ENCODE data around the gene SIRT1. TPM values are rescaled to one million over a fixed set of nuclear protein-coding genes. Genes with fewer than 3 reads are reported as not detected.

SIRT1 gene
- total and polyA plus RNA-seq, 3 experiments from 2014 or later = 20.1 to 26.5 (median 24.8) TPM

DNA sequence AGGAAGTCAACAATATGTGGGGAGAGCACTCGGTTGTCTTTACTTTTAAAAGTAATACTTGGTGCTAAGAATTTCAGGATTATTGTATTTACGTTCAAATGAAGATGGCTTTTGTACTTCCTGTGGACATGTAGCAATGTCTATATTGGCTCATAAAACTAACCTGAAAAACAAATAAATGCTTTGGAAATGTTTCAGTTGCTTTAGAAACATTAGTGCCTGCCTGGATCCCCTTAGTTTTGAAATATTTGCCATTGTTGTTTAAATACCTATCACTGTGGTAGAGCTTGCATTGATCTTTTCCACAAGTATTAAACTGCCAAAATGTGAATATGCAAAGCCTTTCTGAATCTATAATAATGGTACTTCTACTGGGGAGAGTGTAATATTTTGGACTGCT is 32.7 kb downstream of the SIRT1 start:
- H3K9me3 ChIP-seq (ENCODE audit: low read length) = no peaks in the 10 kb centered on the region
- Mint-ChIP-seq H3K4me1 (peaks cover 18 to 30% (median 22%) of the 10 kb centered on the region in 3 donors), H3K27ac (peak overlapping the region in 2 of 8 donors; percentile 0 to 7), H3K27me3 (no peaks in the 10 kb centered on the region), H3K9me3 (no peaks in the 10 kb centered on the region), H3K36me3 (peaks cover 9 to 59% (median 18%) of the 10 kb centered on the region in 3 donors), H3K4me3 (no peak overlapping the region)
- CTCF ChIA-PET = no interaction called here
- no peaks in the 10 kb centered on the region for H3K27me3 ChIP-seq (ENCODE audit: insufficient read depth, low read length, poor library complexity, severe bottlenecking)
- DNase-seq = no peak
- no peaks in the 10 kb centered on the region for H3K4me1 ChIP-seq (ENCODE audit: insufficient read depth, low read length)
- no peak overlapping the region for H3K4me3 ChIP-seq (ENCODE audit: low read length)
- H3K27ac ChIP-seq (ENCODE audit: low read depth, low read length) = no peak overlapping the region
- H3K36me3 ChIP-seq (ENCODE audit: insufficient read depth, low read length) = peaks cover 27% of the 10 kb centered on the region
- POLR2A ChIA-PET = interaction anchor here (0.6 kb wide), 1 partner anchor 415 kb away, joined by 8 read pairs; the partner anchor contains the start of gene HNRNPH3

DNA sequence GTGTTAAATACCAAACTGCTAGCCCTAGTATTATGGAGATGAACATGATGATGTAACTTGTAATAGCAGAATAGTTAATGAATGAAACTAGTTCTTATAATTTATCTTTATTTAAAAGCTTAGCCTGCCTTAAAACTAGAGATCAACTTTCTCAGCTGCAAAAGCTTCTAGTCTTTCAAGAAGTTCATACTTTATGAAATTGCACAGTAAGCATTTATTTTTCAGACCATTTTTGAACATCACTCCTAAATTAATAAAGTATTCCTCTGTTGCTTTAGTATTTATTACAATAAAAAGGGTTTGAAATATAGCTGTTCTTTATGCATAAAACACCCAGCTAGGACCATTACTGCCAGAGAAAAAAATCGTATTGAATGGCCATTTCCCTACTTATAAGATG is 33.2 kb downstream of the SIRT1 start:
- H3K9me3 ChIP-seq (ENCODE audit: low read length) = no peaks in the 10 kb centered on the region

DNA sequence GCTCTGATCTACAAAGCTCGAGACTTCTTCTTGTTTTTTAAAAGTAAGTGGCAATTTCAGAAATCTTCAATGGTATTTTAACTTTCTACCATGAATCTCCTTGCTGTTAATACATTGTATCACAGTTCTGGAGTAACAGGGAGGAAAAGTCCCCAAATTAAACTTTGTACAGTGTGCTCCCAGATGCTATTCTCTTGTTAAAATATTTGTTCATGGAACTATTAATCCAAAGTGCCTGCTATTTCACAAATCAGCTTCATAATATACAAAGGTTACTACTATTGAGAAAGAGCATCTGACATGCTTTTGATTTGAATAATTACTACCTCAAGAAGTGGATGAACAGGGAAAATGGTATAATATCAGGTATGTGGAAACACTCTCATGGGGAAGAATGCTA is 36.6 kb downstream of the SIRT1 start:
- Histone ChIP-seq H3K27ac (ENCODE audit: low read depth, low read length) (no peak overlapping the region), H3K36me3 (ENCODE audit: insufficient read depth, low read length) (peaks cover 19% of the 10 kb centered on the region), H3K9me3 (ENCODE audit: low read length) (no peaks in the 10 kb centered on the region), H3K27me3 (ENCODE audit: insufficient read depth, low read length, poor library complexity, severe bottlenecking) (no peaks in the 10 kb centered on the region), H3K4me1 (ENCODE audit: insufficient read depth, low read length) (no peaks in the 10 kb centered on the region), H3K4me3 (ENCODE audit: low read length) (no peak overlapping the region)
- Mint-ChIP-seq H3K4me1 (peaks cover 1 to 11% (median 11%) of the 10 kb centered on the region in 3 donors), H3K4me3 (no peak overlapping the region), H3K27me3 (no peaks in the 10 kb centered on the region), H3K27ac (peak overlapping the region in 5 of 8 donors; percentile 6 to 76 (median 46)), H3K9me3 (no peaks in the 10 kb centered on the region), H3K36me3 (peaks cover 0 to 65% (median 14%) of the 10 kb centered on the region in 3 donors)
- POLR2A ChIA-PET = no interaction called here
- no peak for DNase-seq
- CTCF ChIA-PET = interaction anchor here (1.5 kb wide), 1 partner anchor 15 kb away, joined by 3 read pairs; no protein-coding TSS in a partner anchor

More for the DNA sequence above, 33.2 kb downstream of the SIRT1 start:
- no peaks in the 10 kb centered on the region for H3K27me3 Mint-ChIP-seq
- no peaks in the 10 kb centered on the region for H3K9me3 Mint-ChIP-seq
- POLR2A ChIA-PET = no interaction called here
- no peak for DNase-seq
- Histone ChIP-seq H3K27me3 (ENCODE audit: insufficient read depth, low read length, poor library complexity, severe bottlenecking) (no peaks in the 10 kb centered on the region), H3K36me3 (ENCODE audit: insufficient read depth, low read length) (peaks cover 22% of the 10 kb centered on the region), H3K4me1 (ENCODE audit: insufficient read depth, low read length) (no peaks in the 10 kb centered on the region), H3K4me3 (ENCODE audit: low read length) (no peak overlapping the region), H3K27ac (ENCODE audit: low read depth, low read length) (no peak overlapping the region)
- H3K36me3 Mint-ChIP-seq = peaks cover 5 to 58% (median 16%) of the 10 kb centered on the region in 3 donors
- no peak overlapping the region for H3K4me3 Mint-ChIP-seq
- CTCF ChIA-PET = no interaction called here
- H3K27ac Mint-ChIP-seq = peak overlapping the region in 1 of 8 donors; percentile 7
- peaks cover 15 to 25% (median 17%) of the 10 kb centered on the region in 3 donors for H3K4me1 Mint-ChIP-seq

DNA sequence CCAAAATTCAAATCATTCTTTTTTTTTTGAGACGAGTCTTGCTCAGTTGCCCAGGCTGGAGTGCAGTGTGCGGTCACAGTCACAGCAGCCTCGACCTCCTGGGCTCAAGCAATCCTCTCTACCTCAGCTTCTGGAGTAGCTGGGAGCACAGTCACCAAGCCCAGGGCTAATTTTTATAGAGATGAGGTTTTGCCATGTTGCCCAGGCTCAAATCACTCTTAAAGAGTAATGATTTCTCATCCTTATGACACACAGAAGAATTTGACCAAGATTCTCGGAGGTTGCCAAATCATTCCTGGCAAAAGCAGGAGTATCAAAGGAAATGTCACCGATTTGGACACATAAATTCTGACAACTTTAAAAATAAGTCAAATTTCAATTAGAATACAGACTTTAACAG is 39.1 kb downstream of the SIRT1 start:
- Mint-ChIP-seq H3K27ac (peak overlapping the region in 2 of 8 donors; percentile 6 to 75), H3K4me3 (no peak overlapping the region), H3K4me1 (peaks cover 0 to 3% (median 2%) of the 10 kb centered on the region in 3 donors), H3K36me3 (peaks cover 4 to 68% (median 18%) of the 10 kb centered on the region in 3 donors), H3K27me3 (no peaks in the 10 kb centered on the region), H3K9me3 (no peaks in the 10 kb centered on the region)
- no peak overlapping the region for H3K4me3 ChIP-seq (ENCODE audit: low read length)
- ChIA-PET CTCF (no interaction called here), POLR2A (no interaction called here)
- no peaks in the 10 kb centered on the region for H3K9me3 ChIP-seq (ENCODE audit: low read length)
- no peaks in the 10 kb centered on the region for H3K4me1 ChIP-seq (ENCODE audit: insufficient read depth, low read length)
- H3K27me3 ChIP-seq (ENCODE audit: insufficient read depth, low read length, poor library complexity, severe bottlenecking) = no peaks in the 10 kb centered on the region
- no peak overlapping the region for H3K27ac ChIP-seq (ENCODE audit: low read depth, low read length)
- peaks cover 14% of the 10 kb centered on the region for H3K36me3 ChIP-seq (ENCODE audit: insufficient read depth, low read length)
- DNase-seq = no peak

DNA sequence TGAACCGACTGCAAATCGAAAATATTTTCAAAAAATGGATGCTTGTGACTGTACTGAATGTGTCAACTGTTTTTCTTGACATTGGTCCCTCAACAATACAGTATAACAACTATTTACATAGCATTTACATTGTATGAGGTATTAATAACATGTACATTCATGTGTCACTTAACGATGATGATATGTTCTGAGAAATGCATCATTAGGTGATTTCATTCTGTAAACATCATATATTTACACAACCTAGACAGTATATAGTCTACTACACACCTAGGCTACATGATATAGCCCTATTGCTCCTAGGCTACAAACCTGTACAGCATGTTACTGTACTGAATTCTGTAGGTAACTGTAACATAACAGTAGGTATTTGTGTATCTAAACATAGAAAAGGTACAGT is 39.7 kb downstream of the SIRT1 start:
- Mint-ChIP-seq H3K4me3 (no peak overlapping the region), H3K27me3 (no peaks in the 10 kb centered on the region), H3K36me3 (peaks cover 4 to 70% (median 17%) of the 10 kb centered on the region in 3 donors), H3K9me3 (no peaks in the 10 kb centered on the region), H3K27ac (no peak overlapping the region), H3K4me1 (peaks cover 0 to 3% (median 2%) of the 10 kb centered on the region in 3 donors)
- Histone ChIP-seq H3K4me3 (ENCODE audit: low read length) (no peak overlapping the region), H3K36me3 (ENCODE audit: insufficient read depth, low read length) (peaks cover 14% of the 10 kb centered on the region), H3K27ac (ENCODE audit: low read depth, low read length) (no peak overlapping the region), H3K9me3 (ENCODE audit: low read length) (no peaks in the 10 kb centered on the region), H3K27me3 (ENCODE audit: insufficient read depth, low read length, poor library complexity, severe bottlenecking) (no peaks in the 10 kb centered on the region), H3K4me1 (ENCODE audit: insufficient read depth, low read length) (no peaks in the 10 kb centered on the region)
- POLR2A ChIA-PET = no interaction called here
- DNase-seq = no peak
- CTCF ChIA-PET = no interaction called here

DNA sequence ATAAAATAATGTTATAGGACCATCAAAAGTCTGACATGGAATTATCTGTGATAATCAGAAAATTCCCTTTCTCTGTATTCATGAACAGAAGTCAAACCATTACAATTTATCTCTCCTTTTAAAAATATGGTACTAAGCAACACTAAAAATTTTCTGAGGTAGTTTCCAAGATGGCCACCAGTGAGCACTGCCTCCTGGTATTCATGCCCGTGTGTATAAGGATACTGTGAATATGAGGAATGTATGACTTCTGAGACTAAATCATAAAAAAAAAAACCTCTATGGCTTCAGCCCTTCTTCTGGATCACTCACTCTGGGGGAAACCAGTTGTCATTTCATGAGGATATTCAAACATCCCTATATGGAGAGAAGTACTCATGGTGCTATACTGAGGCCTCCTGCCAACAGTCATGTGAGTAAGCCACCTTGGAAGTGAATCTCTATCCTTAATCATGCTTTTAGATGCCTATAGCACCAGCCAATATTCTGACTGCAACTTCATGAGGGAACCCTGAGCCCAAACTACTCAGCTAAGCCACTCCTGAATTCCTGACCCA is 41.1 kb downstream of the SIRT1 start:
- ChIA-PET POLR2A (no interaction called here), CTCF (no interaction called here)
- Histone ChIP-seq H3K27ac (ENCODE audit: low read depth, low read length) (no peak overlapping the region), H3K36me3 (ENCODE audit: insufficient read depth, low read length) (peaks cover 14% of the 10 kb centered on the region), H3K27me3 (ENCODE audit: insufficient read depth, low read length, poor library complexity, severe bottlenecking) (no peaks in the 10 kb centered on the region), H3K4me3 (ENCODE audit: low read length) (no peak overlapping the region), H3K9me3 (ENCODE audit: low read length) (no peaks in the 10 kb centered on the region), H3K4me1 (ENCODE audit: insufficient read depth, low read length) (no peaks in the 10 kb centered on the region)
- Mint-ChIP-seq H3K4me1 (peaks cover 0 to 3% (median 2%) of the 10 kb centered on the region in 3 donors), H3K36me3 (peaks cover 4 to 72% (median 15%) of the 10 kb centered on the region in 3 donors), H3K27ac (peak overlapping the region in 4 of 8 donors; percentile 5 to 66 (median 18)), H3K4me3 (no peak overlapping the region), H3K9me3 (no peaks in the 10 kb centered on the region), H3K27me3 (no peaks in the 10 kb centered on the region)
- DNase-seq = no peak

DNA sequence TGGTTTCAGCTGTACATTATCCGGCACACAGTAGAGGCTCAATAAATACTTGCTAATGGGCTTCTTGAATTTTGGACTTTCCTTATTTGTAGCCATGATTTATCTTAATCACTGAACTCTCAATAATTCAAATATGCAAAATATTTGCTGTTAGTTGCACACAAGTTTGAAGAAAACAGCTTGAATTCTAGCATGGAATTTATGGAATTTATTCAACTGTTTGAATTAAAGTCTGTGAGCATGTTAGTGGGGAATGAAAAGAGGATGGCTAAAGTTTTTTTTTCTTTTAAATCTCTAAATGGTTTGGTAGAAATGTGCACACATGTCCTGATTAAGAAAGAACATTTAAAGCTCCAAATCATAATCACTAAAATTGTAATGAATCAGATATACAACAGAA is 42.5 kb downstream of the SIRT1 start:
- Histone ChIP-seq H3K9me3 (ENCODE audit: low read length) (no peaks in the 10 kb centered on the region), H3K4me1 (ENCODE audit: insufficient read depth, low read length) (no peaks in the 10 kb centered on the region), H3K27me3 (ENCODE audit: insufficient read depth, low read length, poor library complexity, severe bottlenecking) (no peaks in the 10 kb centered on the region), H3K27ac (ENCODE audit: low read depth, low read length) (no peak overlapping the region), H3K4me3 (ENCODE audit: low read length) (no peak overlapping the region), H3K36me3 (ENCODE audit: insufficient read depth, low read length) (peaks cover 14% of the 10 kb centered on the region)
- Mint-ChIP-seq H3K27me3 (no peaks in the 10 kb centered on the region), H3K27ac (peak overlapping the region in 2 of 8 donors; percentile 22 to 85), H3K36me3 (peaks cover 4 to 82% (median 15%) of the 10 kb centered on the region in 3 donors), H3K9me3 (no peaks in the 10 kb centered on the region), H3K4me1 (peaks cover 0 to 3% (median 2%) of the 10 kb centered on the region in 3 donors), H3K4me3 (no peak overlapping the region)
- CTCF ChIA-PET = interaction anchor here (0.9 kb wide), 1 partner anchor 72 kb away, joined by 3 read pairs; no protein-coding TSS in a partner anchor
- POLR2A ChIA-PET = no interaction called here
- no peak for DNase-seq

DNA sequence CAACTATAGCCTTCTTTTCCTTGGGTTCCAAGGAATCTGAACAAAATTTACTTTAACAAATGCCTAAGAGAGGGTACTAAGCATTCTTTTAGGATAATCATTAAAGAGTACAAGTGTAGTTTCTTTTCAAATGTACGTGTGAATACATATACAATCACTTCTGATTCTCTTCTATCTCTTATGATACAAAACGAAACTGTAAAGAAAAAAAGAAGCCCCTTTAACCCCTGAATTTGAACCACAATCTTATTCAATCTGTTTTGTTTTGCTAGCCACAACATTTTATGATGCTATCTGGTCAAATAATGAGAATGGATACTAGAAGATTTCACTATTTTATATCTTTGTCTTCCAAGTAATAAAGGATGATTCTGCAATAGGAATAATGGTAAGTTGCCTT is 48.7 kb downstream of the SIRT1 start:
- Mint-ChIP-seq H3K36me3 (peaks cover 4 to 78% (median 6%) of the 10 kb centered on the region in 3 donors), H3K9me3 (no peaks in the 10 kb centered on the region), H3K27ac (peak overlapping the region in 3 of 8 donors; percentile 7 to 52 (median 20)), H3K4me1 (no peaks in the 10 kb centered on the region), H3K27me3 (no peaks in the 10 kb centered on the region), H3K4me3 (no peak overlapping the region)
- H3K4me1 ChIP-seq (ENCODE audit: insufficient read depth, low read length) = no peaks in the 10 kb centered on the region
- H3K27ac ChIP-seq (ENCODE audit: low read depth, low read length) = no peak overlapping the region
- no peak for DNase-seq
- ChIA-PET POLR2A (interaction anchor here (0.5 kb wide), 1 partner anchor 38 kb away, joined by 5 read pairs; no protein-coding TSS in a partner anchor), CTCF (no interaction called here)
- H3K4me3 ChIP-seq (ENCODE audit: low read length) = no peak overlapping the region
- no peaks in the 10 kb centered on the region for H3K27me3 ChIP-seq (ENCODE audit: insufficient read depth, low read length, poor library complexity, severe bottlenecking)
- peaks cover 12% of the 10 kb centered on the region for H3K36me3 ChIP-seq (ENCODE audit: insufficient read depth, low read length)
- no peaks in the 10 kb centered on the region for H3K9me3 ChIP-seq (ENCODE audit: low read length)

All from CD8-positive, alpha-beta memory T cell (primary cell).